HG03565 (cell line): Measurements from ENCODE around the gene RNF111.
"Not testable (repeated sequence)": the region's sequence is repeated elsewhere in the genome, so short reads cannot be mapped to it uniquely, and the experiment has no call there.

Source experiments
- ATAC-seq: cut with Tn5 transposase; IDR thresholded peaks from one replicate; pipeline ENCODE4 v1.9.1; 2021; ENCODE audit warnings: mild to moderate bottlenecking, moderate library complexity; ENCODE audit not compliant: unreplicated experiment

Gene RNF111

DNA sequence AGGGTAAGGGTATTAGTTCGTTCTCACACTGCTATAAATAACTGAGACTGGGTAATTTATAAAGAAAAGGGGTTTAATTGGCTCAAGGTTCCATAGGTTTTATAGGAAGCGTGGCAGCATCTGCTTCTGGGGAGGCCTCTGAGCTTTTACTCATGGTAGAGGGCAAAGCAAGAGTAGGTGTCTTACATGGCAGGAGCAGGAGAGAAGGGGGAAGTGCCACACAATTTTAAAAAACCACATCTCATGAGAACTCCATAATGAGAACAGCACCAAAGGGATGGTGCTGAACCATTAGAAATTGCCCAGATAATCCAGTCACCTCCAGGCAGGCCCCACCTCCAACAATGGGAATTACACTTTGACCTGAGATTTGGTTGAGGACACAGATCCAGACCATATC is 12.2 kb downstream of the RNF111 start:
- ATAC-seq: no peak

DNA sequence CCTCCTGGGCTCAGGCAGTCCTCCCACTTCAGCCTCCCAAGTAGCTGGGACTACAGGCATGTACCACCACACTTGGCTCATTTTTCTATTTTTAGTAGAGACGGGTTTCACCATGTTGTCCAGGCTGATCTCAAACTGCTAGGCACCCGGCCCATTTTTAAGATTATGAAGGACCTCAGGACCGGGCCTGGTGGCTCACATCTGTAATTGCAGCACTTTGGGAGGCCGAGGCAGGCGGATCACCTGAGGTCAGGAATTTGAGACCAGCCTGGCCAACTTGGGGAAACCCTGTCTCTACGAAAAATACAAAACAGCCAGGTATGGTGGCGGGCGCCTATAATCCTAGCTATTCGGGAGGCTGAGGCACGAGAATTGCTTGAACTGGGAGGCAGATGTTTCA is 12.8 kb downstream of the RNF111 start:
- ATAC-seq: not testable (repeated sequence)

DNA sequence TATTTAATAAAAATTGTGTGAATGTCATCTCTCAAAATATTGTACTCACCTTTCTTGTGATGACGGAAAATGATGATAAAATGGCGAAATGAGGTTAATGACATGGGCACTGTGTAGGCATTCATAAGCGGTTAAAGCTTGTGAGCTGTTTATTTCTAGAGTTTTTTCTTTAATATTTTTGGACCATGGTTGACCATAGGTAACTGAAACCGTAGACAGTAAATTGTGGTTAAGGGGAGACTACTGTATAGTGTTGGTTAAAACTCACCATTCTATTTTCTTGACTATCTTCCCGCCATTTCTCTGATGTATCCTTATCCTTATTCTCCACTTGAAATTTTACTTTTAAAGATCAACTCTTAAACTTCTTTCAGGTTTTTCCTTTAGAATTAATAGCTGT is 14.5 kb downstream of the RNF111 start:
- no peak for ATAC-seq

DNA sequence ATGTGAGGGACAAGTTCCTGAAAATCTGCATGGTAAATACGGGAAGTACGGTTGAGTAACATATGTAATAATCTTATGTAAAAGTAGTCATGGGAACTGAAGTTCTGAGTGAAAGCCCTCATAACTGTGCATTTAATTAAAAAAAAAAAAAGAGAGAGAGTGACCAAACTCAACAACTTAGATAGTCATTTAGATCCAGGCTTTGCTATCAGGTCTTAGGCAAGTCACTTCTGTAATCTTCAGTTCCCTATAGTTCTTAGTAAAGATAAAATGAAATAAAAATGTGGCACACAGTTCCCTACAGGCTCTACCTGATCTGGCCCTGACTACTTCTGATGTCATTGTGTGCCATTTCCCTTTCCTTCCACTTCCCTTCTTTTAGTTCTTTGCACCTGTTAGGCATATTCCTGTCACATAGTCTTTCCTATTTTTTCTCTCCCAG is 15.0 kb downstream of the RNF111 start:
- no peak for ATAC-seq

DNA sequence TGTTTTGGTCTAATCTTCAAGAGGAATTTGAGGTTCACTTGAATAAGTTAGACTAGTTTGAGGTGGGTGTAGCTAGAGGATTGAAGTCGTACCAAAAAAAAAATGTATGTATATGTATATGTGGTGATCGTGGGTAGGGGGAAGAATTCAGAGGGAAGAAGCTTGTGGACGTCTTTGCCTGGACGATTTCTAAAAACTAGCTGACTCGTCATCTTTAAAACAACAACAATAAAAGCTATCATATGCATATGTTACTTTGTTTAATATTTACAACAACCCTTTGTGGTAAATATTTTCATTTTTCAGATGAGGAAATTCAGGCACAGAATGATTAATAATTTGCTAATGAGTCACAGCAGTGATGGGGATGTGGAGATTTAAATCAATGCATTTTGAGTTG is 18.1 kb downstream of the RNF111 start:
- no peak for ATAC-seq

DNA sequence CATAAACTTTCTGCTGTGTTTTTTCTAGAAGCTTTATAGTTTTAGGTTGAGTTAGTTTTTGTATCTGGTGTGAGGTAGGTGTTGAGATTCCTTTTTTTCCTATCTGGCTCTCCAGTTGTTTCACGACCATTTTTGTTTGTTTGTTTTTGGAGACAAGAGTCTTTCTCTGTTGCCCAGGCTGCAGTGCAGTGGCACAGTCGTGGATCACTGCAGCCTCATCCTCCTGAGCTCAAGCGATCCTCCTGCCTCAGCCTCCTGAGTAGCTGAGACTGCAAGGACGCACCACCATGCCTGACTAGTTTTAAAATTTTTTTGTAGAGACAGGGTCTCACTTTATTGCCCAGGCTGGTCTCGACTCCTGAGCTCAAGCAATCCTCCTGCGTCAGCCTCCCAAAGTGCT is 20.6 kb downstream of the RNF111 start:
- no peak for ATAC-seq

DNA sequence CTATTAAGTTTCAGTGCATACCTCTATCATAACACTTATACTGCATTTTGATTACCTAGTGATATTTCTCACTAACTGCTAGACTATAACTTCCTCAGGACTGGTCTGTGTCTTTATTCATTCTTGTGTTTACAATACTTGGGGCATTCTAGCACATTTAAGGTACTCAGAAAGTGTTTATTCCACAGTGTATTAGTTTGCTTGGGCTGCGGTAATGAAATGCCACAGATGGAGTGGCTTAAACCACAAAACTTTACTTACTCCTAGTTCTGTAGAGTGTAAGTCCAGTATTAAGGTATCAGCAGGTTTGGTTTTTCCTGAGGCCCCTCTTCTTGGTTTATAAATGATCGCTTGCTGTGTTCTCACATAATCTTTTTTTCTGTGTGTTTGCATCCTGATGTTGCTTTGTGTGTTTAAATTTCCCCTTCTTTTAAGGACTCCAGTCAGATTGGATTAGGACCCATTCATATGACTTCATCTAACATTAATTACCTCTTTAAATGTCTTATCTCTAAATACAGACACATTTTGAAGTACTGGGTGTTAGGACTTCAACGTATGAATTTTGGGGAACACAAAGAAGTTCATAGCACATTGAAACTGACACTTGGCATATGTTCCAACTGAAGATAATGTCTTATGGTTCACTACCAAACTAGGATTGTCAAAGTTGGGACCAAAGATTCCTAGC is 23.9 kb downstream of the RNF111 start:
- ATAC-seq: no peak

DNA sequence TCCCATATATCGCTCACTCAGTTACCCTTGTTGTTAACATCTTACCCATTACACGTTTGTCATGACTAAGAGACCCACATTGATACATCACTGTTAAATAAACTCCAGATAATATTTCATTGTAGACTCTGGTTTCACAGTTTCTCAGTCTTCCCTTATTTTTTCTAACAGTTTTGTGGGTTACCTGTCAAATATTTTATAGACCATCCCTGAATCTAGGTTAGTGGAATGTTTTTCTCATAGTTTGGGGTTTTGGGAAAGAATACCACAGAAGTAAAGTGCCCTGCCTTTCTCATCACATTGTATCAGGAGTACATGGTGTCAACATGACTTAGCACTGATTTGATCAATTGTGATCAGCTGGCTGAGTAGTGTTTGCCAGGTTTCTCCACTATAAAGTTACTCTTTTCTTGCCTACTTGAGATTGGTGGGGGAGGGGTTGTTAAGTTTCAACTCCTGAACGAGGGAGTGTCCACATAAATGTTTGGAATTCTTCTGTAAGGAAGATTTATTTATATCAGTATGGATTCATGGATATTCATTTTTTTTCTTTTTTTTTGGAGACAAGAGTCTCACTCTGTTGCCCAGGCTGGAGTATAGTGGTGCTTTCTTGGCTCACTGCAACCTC is 25.9 kb downstream of the RNF111 start:
- no peak for ATAC-seq

DNA sequence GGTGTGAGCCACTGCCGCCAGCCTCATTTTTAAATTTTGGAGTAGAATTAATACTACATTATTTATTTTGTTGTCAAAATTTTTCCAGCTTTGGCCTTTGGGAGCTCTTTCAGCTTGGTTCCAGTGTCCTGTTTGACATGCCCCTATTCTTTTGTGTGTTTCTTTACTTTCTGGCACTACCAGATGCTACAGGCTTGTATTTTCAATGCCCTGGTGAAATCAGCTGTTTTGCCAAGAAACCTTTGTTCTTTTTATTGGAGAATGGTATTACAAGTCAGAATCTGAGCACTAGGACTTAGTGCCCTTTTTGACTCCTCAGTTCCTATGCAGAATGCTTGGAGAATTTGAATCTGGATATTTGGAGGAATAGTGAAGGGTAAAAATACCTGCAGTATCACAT is 26.6 kb downstream of the RNF111 start:
- ATAC-seq: no peak

DNA sequence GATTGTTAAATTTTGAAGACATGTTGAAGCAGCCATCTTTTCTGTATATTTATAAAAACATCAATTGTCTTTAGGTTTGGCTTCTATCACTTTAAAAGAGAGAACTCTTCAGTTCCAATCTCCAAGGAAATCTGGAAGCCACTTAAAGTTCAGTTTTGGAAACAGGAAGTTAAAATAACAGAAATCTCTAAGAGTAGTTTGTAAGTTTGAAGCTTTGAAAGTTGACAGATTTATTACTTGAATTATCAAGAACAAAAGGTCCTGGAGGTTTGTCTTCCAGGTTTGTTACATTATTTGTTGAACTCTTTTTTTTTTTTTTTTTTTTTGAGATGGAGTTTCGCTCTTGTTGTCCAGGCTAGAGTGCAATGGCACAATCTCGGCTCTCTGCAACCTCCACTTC is 30.0 kb downstream of the RNF111 start:
- ATAC-seq: no peak

DNA sequence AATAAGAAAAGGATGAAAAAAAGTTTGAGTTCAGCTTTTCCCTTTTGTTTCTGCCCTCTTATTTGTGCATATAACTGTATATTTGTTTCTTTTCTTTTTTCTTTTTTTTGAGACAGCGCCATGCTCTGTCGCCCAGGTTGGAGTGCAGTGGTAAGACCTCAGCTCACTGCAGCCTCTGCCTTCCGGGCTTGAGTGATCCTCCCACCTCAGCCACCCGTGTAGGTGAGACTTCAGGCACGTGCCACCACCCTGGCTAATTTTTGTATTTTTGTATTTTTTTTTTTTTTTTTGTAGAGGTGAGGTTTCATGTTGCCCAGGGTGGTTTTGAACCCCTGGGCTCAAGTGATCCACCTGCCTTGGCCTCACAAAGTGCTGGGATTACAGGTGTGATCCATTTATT is 31.4 kb downstream of the RNF111 start:
- no peak for ATAC-seq

DNA sequence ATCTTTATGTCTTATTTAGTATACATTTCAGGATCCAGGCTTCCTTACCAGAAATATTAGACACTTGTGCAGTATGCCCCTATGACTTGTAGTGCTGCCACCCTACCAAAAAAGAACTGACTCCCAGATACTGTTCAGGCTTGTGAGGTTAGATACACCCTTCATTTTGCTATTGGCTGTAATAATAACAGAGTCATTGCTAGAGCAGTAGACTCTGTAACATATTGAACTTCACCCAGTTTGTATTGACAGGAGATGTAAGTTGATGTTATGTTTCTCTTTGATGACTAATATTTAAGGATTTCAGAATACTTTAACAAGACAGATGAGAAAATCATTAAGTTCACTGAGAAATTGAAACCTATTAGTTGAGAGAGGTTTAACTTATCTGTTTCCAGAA is 32.9 kb downstream of the RNF111 start:
- no peak for ATAC-seq

DNA sequence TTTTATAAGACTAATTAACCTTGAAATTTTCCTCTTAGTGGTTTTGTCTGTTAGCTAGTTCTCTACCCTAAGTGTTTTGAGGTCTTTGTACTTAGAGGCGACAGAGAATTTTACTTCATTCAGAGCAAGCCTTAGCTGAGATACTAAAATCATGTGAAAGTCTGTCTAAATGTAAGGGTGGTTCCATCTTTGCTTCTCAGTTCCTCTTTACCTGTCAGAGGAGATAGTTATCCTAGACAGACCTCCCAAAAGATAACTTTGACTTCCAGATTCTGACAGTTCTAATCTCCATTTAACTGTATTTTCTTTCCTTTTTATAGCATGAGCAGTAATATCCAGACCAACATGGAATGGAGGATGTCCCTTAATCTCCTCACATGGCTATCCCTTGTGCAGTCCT is 34.7 kb downstream of the RNF111 start:
- ATAC-seq: no peak

DNA sequence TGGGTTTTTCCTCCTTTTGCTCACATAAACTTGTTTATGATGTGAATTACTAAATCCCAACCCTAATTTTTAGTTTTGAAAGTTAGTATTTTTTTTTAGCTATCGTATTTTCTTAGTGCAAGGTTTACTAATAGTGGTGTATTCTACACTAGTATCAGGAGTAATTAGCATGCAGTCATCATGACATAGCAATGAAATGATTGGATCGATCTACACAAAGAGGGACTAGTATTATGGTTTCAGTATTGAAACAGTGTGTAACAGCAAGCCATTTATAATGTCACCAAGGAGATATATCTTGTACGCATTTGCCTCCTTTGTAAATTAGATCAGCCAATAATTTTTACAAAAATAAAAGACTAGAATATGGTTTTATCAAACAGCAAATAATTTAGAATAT is 38.7 kb downstream of the RNF111 start:
- no peak for ATAC-seq

DNA sequence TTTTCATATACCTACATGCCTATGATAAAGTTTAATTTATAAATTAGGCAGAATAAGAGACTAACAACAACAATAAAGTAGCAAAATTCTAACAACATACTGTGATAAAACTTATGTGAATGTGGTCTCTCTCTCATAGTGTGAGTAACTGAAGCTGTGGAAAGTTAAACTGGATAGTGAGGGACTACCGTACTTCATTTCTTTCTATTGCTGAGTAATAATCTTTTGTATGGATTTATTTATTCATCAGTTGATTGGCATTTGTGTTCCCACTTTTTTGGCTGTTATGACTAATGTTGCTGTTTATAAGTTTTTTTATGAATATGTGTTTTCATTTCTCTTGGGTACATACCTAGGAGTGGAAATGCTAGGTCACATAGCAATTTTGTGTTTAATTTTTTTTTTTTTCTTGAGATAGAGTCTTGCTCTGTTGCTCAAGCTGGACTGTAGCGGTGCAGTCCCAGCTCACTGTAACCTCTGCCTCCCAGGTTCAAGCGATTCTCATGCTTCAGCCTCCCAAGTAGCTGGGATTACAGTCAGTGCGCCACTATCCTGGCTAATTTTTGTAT is 41.0 kb downstream of the RNF111 start:
- ATAC-seq: no peak

DNA sequence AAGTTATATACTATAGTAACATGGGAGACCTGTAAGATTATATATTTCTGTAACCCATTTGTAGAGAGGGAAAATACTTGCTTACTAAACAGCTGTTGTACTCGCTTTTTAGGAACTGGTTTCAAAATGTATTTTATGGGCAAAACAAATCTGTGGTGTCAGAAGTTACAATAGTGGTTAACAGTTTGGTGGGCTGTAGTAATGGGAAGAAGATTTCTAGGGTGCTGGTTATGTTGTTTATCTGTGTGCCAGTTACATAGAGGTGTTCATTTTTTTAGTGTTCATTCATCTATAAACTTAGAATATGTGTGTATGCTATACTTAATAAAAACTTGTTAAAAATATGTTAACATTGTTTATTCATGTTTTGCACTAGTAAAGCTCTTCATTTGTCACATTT is 42.1 kb downstream of the RNF111 start:
- no peak for ATAC-seq

DNA sequence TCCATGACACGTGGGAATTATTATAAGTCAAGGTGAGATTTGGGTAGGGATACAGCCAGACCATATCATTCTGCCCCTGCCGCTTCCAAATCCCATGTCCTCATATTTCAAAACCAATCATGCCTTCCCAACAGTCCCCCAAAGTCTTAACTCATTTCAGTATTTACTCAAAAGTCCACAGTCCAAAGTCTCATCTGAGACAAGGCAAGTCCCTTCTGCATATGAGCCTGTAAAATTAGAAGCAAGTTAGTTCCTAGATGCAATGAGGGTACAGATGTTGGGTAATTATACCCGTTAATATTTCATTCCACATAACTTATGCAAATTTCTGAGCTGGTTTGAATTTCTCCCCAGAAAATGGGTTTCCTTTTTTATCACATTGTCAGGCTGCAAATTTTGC is 47.7 kb downstream of the RNF111 start:
- no peak for ATAC-seq

DNA sequence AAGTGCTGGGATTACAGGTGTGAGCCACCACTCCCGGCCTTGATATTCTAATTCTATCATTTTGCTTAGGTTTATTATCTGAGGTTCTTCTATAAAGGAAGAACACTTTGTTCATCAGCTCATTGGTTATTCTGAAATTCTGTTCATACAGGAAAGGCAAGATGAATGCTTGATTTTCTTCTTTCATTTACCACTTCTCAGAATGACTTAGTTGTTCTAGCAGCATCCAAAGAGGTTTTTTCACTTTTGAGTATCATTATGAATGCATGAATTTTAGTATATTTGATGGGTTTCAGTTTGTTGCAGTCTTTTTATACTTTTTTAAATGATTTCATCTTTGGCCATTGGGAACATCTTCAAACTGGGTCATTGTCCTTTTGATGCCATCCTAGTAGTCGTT is 51.8 kb downstream of the RNF111 start:
- no peak for ATAC-seq

DNA sequence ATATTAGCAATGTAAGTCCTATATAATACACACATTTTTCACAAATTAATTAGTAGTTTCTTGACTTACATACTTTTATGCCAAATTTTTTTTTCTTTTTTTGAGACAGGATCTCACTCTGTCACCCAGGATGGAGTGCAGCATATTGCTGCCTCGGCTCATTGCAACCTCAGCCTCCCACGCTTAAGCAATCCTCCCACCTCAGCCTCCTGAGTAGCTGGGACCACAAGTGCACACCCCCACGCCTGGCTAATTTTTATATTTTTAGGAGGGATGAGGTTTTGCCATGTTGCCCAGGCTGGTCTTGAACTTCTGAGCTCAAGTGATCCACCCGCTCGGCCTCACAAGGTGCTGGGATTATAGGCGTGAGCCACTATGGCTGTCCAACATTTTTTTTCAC is 54.6 kb downstream of the RNF111 start:
- ATAC-seq: no peak

DNA sequence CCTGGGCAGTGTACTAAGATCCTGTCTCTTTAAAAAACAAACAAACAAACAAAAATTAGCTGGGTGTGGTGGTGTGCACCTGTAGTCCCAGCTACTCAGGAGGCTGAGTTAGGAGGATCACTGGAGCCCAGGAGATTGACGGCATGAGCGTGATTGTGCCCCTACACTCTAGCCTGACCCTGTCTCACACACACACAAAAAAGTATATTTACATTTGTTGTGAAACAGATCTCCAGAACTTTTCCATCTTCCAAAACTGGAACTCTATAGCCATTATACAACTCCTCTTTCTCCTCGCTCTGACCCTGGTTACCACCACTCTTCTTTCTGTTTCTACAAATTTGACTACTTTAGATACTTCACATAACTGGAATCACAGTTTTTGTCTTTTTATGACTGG is 61.4 kb downstream of the RNF111 start:
- no peak for ATAC-seq

DNA sequence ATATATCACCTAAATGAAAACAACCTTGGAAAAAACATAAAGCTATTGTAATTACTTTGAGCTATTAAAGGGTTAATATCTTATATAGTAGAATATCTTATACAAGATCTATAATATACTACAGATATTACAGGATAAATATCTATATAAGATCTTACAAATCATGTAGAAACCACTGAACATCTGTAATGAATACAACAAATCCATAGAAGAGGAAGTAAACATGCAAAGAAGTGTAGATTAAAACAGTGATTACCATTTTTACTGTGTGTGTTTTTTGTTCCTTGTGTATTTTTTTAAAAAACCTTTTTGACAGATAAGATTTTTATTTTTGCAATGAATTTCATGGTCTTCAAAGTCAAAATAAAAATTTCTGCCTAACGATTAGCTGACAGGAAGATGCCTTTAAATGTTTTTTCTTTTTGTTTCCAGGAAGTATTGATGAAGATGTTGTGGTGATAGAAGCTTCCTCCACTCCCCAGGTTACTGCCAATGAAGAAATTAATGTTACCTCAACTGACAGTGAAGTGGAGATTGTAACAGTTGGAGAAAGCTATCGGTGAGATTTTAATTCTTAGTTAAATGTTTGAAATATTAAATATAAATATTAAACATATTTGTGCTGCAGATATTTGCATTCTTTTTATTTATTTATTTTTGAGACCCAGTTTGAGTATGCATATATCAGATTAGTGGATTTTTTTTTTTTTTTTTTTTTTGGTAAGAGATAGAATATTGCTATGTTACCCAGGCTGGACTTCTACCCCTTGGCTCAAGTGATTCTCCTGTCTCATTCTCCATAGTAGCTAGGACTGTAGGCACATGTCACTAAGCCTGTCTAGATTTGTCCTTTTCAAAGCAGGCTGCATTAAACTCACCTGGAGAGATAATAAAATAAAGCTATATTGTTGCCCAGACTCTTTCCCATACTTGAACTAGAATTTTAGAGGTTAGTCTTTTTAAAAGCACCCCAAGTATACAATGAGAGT is 64.7 kb downstream of the RNF111 start:
- no peak for ATAC-seq
